Superior temporal gyrus (tissue), 1 donor: Measurements from ENCODE around the gene EIPR1.

ENCODE experiments used
- DNase-seq: peaks from one replicate; pipeline ENCODE4 v3.0.0-alpha.2; 2016; ENCODE audit errors: extremely low spot score

The EIPR1 gene

DNA sequence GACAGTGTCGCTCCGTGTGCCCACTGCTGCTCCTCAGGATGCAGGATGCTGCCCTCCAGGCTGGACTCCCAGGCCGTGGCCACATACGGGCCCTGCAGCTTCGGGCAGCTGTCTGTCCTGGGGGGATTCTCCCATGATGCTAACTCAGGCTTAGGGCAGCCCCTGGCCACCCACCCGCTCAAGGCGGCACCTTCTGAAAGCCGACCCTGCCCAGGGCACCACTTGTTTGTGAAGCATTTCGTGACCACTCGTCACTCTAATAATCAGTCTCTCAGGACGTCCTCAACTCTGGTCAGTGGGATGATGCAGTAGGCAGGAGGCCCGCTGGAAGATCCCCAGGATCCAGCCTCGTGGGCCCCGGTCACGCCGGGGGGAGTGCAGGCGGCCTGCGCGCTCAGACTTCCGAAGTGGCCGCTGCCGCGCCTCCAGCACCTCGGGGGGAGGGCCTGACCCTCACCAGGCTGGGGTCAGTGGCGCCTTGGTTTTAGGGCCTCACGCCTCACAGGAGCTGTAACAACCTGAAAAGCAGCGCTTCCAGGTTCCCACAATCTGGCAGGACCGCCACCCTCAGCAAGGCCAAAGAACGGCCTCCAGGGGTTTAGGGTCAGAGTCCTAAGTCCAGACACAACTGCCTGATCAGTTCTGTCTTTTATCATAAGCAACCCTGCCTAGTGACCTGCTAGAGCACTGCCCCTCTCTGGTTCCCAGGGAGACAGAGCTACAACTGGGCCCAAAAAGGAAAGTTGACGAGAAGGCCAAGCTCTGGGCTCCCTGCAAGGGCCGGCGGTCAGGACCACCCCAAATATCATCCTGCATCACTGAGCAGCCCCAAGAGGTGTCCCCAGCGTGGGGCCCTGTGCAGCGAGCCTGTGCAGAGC, 53.0 kb downstream of the EIPR1 start:
- DNase-seq, result no peak

DNA sequence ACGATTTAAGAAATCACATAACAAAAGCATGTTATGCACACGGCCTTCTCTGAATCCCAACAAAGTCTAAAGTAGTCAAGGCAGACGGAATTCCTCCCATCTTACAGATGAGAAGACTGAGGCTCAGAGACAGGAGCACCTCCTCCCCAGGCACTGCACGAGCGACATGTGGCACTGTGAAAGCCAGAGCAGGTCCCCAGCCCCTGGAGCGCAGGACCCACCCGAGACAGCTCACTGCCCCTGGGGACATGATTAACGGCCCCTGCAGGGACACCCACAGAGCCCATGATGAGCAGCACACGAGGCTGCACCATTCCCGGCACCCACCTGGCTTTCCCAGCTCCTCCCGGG, 53.6 kb downstream of the EIPR1 start:
- no peak for DNase-seq

DNA sequence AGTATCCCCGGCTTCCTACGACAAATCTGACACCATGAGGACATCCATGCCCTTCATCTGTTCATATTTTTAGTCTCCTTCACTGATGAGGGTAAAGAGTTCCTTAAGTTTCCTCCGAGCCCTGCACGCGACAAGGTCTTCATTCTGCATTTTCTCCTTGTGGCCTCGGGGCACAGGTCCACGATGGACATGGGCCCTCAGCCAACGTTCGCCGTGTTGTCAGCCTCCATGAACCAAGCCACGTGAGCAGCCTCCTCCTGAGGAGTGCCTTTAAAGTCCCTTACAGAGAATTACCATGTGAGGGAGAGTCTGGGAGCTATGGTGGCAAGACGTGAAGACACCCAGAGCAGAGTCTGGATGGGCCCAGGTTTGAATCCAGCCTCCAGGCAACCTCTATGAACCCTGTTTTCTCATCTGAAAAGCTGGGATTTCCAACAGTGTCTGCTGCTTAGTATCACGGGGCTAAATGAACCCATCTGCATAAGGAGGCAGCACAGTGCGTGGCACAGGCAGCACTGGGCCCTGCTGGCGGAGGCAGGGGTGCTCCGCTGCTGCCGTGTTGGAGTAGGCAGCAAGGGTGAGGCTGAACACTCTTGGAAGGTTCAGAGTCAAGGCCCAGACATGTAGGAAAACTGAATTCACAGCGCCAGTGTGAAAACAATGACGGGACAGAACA, 54.1 kb downstream of the EIPR1 start:
- no peak for DNase-seq

DNA sequence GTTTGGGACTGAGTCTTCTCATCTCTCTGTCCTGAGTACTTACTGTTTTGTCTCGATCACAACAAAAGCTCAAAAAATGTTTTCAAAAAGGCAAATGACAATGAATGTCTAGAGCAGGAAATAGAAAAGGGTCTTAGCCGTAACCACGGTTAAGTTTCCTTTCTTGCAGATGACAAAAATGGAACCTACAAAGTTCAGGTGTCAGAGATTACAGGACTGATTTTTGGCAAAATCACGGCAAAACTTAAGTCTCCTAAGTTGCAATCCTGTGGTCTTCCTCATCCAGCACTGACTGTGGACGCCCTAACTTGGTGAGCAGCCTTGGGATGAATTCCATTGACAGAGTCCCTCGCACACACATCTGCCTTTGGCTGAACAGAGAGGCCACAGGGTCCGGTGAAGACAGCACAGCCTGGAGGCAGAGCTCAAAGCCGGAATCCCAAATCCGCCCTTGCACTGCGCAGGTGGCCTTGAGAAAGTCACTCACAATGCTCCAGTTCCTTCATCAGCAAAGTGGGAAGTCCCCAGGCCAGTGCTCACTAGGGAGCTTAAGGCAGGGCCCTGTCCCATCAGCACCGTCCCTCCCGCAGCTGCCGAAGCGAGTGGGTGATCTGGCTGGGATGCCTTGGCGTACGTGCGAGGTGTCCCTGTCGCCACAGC, 55.2 kb downstream of the EIPR1 start:
- no peak for DNase-seq

DNA sequence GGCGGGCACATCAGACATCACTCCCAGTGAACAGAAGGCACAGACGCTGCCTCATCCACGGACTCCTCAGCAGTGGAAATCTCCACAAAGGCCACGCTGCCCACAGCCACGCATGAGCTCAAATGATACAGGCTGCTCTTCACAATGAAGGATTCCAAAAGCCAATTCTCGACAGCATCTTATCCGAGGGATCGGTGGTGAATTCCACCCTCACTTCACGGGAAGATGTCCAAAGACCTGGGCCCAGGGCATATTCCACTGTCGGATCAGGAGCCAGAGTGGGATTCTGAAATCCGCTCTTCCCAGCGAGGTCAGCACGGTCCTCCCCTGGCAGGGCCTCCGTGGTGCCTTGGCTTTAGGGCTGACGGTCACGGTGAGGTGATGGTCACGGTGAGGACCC, 55.8 kb downstream of the EIPR1 start:
- DNase-seq, result no peak

DNA sequence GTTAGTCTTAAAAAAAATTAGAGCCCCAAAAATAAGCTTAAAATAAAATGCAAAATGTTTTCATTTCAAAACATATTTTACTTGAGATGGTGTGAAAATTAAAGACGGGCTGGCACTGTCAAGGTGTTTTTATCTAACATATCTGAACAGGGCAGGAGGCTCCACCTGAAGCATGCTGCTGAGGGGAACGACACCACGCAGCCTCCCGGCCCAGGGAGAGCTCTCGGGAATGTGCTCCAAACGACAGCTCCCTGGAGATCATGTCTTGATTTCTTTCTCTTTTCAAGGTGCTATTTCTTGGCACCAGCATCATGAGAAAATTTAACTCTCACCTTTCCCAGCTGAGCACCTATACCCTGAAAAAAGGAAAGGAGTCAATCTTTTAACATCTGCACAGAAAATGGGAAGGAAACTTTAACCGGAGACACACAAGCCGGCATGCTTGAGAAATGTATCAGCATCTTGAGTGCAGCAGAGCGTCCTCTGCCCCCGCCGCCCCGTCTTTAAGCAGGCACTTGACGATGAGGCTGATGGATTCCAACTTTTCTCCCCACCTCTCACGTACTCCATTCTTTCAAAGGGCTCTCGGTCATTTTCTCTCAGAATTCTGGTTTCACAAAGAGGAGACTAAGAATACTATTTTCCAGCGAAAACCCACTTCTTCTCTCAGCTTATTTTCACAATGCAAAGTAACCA, 56.6 kb downstream of the EIPR1 start:
- DNase-seq, result no peak

DNA sequence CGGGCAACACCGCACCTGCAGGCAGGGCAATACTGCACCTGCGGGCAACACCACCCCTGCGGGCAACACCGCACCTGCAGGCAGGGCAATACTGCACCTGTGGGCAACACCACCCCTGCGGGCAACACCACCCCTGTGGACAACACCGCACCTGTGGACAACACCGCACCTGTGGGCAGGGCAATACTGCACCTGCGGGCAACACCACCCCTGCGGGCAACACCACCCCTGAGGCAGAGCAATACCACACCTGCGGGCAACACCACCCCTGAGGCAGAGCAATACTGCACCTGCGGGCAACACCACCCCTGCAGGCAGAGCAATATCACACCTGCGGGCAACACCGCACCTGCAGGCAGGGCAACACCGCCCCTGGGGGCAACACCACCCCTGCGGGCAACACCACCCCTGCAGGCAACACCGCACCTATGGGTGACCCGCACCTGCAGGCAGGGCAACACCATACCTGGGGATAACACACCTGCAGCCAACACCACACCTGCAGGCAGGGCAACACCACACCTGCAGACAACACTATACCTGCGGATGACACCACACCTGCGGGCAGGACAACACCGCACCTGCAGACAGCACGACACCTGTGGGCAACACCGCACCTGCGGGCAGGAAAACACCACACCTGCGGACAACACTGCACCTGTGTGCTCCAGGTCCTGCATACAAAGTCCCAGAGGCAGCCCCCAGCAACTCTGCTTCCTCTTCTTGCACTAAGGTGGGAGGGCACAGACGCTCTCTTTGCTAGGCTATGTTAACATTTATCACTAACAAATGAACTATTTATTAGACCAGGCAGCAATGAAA, 57.7 kb downstream of the EIPR1 start:
- no peak for DNase-seq

DNA sequence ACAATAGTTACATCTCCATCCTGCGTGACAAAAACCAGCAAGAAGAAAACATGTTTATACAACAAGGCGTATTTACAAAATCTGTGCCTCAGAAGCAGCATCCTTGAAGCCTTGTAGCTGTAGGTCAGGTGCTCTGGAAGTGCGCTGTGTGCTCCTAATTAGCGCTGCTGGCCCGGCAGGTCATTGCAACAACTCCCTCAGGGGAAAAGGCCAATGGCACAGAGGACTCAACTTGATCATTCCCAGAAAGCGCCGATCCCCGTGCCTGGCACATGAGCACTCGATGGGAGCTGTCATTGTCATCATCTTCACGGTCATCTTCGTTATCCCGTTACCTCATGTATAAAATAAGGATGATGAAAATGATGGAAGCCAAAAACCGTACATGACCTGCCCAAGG, 58.5 kb downstream of the EIPR1 start:
- DNase-seq, result no peak

DNA sequence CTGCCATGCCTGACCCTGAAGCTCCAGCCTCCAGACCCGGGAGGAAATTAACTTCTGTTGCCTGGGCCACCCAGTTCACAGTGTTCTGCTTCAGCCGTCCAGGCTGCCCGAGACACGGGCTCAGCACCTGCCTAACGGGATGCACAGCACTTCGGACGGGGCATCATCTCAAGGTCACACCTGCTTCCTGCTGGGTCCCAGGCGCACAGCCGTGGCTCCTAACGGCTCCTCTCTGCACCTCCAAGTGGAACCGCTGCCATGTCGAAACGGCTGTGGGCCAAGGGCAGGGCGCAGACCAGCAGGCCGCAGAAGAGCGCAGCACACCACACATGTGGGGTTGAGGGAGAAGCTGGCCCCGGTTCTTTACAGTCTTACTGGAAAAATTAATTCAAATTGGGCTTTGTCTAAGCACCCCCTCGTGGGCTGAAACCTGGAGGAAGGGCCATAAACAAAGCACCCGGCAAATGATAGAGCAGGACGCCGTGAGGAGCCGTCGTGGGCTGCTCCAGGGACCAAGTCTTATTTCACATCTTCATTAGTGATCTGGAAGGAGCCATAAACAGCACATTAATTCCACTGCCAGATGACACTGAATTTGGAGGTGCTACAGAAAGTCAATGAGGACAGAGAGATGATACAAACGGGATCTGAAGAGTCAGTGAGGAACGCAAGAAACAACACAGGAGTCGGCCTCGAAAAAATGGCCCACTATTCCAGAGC, 59.6 kb downstream of the EIPR1 start:
- no peak for DNase-seq

DNA sequence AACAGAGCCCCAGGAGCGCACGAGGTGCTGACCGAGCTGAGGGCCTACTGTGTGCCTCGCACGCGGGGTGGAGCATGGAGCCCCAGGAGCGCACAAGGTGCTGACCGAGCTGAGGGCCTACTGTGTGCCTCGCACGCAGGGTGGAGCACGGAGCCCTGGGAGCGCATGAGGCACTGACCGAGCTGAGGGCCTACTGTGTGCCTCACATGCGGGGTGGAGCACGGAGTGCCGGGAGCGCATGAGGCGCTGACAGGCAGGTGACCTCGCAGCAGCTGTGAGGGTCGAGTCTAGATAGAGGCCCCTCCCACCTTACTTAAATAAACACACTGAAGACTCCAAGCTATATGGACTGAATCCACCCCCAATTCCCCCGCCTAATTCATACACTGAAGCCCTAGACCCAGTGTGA, 60.3 kb downstream of the EIPR1 start:
- no peak for DNase-seq

DNA sequence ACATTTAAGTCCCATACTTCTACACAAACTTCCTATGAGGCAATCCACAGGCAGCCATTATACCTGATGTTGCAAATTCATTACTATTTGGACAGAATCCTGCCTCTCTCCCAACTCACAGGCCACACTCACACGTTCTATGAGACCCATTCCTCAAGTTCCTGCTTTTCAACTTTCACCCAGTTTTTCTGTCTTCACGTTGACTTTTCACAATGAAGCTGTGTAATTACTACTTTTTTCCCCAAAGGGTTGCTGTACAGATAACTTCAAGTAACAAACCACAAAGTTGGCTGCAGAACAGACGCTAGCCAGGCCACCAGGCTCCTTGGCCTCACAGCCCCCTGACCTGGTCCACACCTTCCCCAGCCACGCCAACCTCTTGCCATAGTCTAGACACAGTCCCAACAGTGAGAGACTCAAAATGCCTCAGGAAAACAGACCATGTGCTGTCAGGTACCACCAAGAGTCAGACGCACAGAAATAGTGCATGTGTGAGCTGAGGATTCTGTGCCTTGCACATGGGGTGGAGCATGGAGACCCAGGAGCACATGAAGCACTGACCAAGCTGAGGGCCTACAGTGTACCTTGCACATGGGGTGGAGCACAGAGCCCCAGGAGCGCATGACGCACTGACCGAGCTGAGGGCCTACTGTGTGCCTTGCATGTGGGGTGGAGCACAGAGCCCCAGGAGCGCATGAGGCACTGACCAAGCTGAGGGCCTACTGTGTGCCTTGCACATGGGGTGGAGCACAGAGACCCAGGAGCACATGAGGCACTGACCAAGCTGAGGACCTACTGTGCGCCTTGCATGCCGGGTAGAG, 61.0 kb downstream of the EIPR1 start:
- no peak for DNase-seq

DNA sequence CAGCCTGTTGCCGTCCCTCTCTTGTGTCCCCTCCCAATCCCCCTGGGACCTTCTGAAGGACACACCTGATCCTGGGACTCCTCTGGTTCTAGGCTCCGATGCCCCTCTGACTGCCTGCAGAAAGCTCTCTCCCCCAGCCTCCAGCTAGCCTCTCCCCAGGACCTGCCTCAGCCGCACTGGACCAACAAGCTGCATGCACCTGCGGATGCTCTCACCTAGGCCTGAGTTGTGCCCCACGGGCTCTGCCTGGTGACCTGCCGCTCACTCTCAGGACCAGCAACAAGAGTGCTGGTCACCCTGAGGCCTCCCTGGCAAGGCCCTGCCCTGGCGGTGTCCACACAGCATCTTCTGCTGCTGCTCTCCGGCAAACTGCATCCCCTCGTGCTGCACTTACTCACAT, 63.0 kb downstream of the EIPR1 start:
- no peak for DNase-seq

DNA sequence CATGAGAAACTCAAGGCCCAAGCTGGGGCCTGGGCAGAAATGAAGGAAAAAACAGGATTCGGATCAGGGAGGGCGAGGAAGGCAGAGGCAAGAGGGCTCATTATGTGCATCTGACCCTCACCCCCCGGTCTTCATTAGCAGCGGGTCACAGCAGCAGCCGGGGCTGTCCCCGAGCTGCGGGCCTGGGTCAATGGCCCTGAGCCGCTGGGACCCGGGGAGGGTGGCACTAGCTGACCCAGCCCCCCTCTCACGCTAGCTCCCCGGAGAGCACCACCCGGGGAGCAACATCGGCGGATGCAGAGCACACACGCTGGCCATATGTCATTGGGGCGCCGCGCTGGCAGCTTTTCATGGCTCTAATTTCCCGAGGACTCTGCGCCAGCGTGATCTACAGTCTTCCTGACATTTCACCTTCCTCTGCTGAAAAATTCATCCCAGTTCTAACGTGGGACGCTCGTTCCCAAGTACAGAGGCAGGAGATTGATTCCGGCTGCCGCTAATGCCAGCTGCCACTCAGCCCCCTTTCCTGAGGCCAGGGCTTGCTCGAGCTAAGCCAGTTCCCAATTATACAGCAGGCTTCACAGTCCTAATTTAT, 63.7 kb downstream of the EIPR1 start:
- no peak for DNase-seq

DNA sequence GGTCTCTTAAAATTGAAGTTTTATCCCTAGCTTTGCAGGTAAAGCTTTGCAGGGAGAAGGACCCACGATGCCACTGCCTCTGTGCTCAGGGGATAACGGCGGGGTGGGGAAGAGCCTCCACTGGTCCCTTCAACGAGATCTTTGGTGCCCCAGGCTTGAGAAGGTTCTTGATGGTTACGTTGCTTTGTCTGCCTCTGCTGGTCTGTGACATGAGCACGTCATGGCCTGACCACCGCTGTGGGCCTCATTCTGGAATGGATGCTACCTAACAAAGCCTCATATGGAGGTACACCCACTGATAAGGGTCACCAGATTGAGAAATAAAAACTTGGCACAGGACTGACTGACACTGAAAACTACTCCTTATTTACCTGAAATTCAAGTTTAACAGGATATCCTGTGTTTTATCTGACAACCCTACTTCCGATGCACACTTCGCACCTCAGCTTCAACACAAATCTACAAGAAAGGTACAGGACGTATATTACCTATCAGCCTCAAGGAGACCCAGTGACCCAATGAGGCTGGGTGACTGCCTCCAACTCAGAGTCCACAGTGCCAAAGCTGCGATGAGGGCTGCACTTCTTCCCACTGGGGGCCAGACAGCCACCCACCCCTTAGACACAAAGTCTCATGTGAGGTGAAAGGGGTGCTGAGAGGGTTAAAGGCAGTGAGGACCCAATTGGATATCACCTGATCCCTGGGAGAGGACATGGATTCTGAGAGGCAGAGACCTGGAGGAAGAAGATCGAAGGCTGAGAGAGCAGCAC, 64.9 kb downstream of the EIPR1 start:
- no peak for DNase-seq

DNA sequence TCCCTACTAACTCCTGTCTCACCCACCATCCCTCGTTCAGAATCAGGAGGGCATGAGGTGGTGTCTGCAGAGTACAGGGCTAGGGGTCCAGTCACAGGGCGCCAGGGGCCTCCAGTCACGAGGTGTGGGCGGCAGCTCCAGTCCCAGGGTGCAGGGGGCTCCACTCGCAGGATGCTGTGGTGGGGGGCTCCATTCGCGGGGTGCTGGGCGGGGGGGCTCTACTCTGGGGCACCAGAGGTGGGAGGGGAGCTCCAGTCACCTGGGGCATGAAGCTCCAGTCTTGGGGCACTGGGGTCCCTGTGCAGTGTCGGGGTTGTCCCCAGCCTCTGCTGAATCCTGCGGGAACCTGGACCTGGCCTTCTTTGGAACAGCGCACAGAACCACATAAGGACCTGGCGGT, 66.0 kb downstream of the EIPR1 start:
- DNase-seq, result no peak

DNA sequence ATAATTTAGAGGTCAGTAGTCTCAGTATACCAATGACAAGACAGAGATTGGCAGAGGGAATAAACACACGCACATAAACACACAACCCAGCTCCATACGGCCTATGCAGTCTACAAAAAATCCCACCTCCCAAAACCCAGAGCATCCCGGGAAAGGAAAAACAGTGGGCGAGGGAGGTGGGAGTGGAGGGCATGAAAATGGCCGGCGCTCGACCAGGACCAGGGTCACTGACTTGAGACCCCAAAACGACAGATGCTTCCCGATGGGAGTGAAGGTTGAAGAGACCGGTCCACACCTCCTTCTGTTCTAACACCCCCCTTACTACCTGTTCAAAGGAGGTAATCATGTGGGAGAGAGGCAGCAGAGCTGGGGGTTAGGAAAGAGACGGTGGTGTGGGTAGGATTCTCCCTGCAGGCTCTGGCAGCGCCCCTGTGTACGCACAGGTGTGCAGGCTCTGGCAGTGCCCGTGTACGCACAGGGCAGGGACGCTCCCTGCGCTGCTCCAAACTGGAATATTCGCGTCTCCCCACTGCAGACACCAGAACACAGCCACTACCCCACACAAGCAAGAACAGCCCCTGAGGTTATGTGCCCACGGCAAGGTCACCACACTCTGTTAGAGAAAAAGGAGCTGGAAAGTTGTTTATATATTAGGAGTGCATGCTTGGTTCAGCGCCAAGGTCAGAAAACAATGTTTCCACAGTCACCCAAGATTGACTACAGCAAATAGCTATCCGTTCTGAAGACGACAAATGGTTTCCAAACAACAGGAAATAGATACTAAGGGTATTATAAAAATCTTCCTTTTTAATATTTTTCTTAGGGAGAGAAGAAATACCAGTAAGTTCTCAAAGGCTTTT, 67.9 kb downstream of the EIPR1 start:
- no peak for DNase-seq

DNA sequence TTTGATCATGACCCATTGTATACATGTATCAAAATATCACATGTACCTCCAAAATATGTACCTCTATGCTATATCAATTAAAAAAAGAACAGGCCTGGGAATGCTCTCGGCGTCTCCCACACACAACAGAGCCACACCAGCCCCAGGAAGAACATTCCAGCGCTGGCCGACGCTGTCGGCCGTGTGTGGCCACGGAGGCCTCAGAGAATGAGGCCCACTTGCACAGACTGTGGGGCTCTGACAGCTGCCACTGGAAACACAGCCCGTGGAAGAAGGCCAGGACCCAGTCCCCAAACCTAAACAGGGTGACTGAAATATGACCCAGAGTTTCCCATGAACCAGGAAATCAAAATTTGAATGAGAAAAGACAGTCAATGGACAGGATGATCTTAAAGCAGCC, 69.7 kb downstream of the EIPR1 start:
- DNase-seq, result no peak

DNA sequence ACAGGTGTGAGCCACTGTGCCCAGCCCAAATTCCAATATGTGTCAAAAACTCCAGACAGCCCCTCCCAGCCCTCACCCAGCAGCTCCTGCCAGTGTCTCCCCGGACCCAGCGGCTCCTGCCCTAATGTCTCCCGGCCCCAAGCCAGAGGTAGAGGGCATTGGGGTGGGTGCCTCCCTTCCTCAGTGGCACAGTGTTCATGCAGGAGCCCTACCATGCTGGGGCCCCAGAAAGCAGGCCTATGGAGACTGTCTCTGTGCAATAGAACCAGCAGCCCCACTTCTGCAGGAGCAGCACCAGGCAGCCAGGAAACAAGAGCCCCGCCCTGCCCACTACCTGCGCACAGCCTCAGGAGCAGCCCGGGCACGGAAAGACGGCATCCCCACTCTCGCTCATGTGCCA, 70.4 kb downstream of the EIPR1 start:
- DNase-seq, result no peak
